HTERT RPE-1 (cell line): ENCODE data around the gene TMEM131L.
"Not testable (repeated sequence)": the region's sequence is repeated elsewhere in the genome, so short reads cannot be mapped to it uniquely, and the experiment has no call there.

Source experiments
- in situ Hi-C: fragments of 300-500 bp; cut with MboI; formaldehyde crosslinking; loops from 4 replicates; pipeline ENCODE4 v1.14.3; 2020; ENCODE audit warnings: low sequenced_read_pairs

The TMEM131L gene

DNA sequence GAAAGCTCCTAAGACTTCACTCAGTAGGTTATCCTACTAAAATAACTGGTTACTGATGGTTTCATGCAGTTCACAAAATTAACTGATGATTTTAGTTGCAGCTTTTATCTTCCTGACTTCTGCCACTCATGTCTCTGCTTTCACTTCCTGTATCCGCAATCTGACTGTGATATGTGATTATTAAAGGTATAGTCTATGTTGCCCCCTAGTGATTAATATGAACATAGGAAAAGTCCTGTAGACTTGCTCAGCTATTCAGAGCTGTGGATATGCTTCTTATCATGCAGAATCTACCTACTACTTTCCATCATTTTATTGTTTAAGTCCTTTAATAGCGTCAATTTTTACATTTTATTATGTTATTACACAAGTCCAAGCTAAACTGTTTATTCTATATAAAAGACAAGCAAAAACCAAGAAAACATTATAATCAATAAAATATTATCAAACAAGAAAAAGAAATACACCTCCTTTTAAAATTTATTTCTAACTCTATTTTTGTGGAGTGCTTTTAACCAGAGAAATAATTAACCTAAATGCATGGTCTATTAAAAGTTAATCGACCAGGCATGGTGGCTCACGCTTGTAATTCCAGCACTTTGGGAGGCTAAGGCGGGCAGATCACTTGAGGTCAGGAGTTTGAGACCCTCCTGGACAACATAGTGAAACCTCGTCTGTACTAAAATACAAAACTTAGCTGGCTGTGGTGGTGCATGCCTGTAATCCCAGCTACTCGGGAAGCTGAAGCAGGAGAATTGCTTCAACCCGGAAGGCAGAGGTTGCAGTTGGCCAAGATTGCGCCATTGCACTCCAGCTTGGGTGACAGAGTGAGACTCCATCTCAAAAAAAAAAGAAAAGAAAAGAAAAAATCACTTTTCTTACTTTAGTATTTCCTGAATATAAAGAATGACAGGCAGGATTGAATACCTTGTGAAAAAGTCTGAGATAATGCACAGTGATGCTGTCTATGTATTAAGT lies 177.5 kb downstream of the TMEM131L start:
- in situ Hi-C loops, result no loop called here

DNA sequence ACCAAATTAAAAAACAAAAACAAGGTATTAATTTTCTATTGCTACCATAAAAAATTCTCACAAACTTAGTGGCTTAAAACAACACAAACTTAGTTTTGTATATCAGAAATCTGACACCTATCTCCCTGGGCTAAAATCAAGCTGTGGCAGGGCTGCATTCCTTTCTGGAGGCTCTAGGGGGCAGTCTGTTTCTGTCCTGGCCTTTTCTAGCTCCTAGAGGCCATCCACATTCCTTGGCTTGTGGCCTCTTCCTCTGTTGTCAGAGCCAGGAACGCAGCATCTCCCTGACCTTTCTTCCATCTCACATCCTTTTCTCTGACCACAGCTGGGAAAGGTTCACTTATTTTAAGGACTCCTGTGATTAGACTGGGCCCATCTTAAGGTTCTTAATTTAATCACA lies 179.0 kb downstream of the TMEM131L start:
- in situ Hi-C loops, result no loop called here

DNA sequence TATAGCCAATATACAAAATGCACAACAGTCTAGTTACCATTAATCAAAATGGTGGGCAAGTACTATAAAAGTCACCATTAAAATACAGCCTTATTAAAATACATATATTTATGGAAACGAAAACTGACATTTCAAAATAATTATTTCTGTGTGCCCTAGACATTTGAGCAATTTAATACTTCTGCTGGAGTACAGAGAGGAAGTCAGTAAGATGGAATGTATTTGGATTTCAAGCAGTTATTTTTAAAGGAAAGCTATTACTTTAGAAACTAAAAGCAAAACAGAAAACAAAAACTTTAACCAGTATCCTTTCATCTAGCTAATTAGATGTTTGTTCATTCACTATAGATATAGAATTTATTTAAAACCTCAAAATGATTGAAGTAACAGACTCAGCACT lies 180.1 kb downstream of the TMEM131L start:
- in situ Hi-C loops, result no loop called here

DNA sequence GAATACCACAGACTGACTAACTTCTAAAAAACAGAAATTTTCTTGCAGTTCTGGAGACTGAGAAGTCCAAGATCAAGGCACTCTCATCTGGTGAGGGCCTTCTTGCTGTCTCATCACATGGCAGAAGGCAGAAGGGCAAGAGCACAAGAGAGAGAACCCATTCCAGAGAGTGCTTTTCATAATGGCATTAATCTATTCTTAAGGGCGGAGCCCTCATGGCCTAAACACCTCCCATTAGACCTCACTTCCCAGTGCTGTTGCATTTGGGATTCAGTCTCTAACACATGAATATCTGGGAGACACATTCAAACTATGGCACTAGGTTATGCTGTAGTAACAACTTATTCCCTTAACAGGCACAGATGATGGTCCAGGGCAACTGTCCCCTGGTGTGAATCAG lies 180.8 kb downstream of the TMEM131L start:
- in situ Hi-C loops, result no loop called here

DNA sequence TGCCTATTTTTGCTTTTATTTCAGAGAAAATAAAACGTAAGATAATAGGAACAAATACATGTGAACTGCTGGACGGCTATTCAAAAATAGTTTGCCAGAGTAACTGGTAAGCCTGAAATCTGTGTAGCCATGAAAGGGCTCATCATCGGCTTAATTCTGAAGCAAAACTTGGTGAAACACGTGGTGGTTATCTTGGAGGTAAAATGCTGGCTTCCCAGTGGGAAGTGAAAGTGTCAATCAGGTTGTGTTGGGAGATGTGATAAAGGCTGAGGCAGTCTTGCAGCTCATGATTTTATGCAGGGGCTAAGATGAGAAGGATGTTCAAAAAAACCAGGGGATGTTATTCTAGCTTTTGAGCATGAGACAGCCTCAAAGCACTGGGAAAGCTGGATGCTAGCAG lies 181.8 kb downstream of the TMEM131L start:
- in situ Hi-C loops, result no loop called here

DNA sequence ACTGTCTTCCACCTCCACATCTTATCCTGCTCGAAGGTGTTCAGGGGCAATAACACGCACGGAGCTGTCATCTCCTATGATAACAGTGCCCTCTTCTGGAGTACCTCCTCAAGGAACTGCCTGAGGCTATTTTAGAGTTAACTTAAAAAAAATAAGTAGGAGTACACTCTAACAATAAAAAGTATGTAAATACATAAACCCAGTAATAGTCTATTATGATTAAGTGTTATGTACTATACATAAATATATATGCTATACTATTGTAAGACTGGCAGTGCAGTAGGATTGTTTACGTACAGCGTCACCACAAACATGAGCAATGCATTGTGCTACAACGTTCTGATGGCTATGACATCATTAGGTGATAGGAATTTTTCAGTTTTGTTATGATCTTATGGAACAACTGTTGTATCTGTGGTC lies 183.4 kb downstream of the TMEM131L start:
- in situ Hi-C loops, result no loop called here

DNA sequence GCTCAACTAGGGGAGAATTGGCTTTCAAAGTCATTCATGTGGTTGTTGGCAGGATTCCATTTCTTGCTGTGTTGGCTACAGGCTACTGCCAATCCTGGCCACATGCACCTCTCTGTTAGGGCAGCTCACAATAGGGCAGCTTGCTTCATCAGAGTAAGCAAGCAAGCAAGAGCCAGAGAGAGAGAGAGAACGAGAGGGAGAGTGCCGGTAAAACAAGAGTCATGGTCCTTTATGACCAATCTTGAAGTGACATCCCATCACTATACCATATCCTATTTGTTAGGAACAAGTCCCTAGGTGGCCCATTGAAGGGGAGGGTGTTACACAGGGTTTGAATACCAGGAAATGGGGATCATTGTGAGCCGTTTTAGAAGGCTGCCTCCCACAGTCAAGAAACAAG lies 185.0 kb downstream of the TMEM131L start:
- in situ Hi-C loops, result no loop called here

DNA sequence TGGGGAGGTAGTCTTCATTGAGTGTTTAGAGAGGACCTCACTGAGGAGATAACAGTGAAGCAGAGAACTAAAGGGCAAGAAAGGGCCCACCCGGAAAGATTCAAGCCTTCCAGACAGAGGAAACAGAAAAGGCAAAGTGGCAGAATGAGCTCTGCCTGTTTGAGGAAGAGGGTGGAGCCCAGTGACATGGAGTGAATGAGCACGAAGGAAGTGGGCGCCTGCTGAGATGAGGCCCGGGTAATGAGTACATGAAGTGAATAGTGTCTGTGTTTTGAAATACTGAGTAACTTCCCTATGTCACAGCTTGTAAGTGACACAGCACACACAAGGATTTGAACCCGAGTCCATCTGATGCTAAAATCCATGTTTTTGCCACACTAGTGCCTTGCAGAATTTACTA lies 185.4 kb downstream of the TMEM131L start:
- in situ Hi-C loops, result no loop called here

DNA sequence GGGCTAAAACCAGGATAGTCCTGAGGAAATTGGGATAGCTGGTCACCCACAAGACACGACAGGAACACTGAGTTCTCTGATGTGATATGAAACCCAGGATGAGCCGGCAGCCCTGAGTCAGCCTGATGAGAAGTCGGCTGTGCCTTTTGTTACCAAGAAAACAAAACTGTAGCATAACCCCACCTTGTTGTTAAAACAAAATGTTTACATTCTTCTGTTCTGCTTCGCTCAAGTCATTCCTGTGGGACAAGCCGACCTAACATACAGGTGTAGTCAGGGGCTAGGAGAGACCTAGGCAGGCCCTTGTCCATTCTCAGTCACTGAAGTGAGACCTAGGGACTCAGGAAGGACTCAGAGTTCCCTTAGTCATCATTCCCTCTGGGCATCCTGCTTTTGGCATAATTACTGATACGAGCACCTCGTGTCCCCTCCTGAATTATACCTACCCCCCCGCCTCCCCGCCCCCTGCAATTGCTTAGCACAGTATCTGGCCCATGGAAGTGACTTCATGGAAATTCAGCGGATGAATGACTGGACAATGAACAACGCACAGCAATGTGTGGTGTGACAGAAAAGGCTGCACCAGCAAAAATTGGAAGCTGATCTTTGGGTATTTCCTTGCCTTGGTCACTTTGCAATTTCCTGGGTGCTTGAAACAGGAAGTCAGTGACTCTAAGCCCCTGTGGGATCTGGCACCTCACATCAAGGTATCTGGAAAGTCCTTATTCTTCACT lies 186.1 kb downstream of the TMEM131L start:
- in situ Hi-C loops, result no loop called here

DNA sequence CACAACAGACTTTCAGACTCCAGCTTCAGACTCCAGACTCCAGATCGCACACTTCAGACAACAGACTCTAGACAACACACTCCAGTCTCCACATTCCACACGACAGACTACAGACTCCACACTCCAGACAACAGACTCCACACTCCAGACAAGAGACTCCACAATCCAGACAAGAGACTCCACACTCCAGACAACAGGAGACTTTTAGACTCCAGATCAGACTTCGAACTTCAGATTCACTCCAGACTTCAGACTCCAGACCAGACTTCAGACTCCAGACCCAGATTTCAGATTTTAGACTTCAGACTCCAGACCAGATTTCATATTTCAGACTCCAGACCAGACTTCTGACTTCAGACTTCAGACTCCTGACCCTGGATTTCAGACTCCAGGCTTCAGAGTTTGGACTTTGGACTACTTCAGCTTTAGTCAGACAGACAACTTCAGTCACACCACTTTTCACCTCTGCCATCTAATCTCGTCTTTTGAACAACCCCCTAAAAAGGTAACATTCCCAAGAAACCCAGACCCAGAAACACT lies 188.9 kb downstream of the TMEM131L start:
- in situ Hi-C loops, result no loop called here

DNA sequence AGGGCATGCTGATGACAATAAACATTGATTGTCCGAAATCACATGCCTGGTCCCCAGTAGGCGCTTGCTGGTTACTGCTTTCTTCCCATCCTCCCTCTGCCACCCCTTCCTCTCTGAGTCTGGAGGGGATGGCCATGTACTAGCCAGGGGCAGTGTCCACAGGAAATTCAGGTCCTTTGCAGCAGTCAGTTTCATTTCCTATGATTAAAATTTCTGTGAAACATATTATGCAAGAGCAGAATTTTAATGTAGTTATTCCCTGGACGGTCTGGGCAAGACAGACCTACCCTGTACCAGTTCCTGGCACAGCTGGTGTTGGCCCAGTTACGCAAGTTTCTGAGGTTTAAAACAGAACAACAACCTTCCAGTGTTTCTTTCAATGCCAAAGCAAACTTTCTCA lies 189.8 kb downstream of the TMEM131L start:
- in situ Hi-C loops, result no loop called here

DNA sequence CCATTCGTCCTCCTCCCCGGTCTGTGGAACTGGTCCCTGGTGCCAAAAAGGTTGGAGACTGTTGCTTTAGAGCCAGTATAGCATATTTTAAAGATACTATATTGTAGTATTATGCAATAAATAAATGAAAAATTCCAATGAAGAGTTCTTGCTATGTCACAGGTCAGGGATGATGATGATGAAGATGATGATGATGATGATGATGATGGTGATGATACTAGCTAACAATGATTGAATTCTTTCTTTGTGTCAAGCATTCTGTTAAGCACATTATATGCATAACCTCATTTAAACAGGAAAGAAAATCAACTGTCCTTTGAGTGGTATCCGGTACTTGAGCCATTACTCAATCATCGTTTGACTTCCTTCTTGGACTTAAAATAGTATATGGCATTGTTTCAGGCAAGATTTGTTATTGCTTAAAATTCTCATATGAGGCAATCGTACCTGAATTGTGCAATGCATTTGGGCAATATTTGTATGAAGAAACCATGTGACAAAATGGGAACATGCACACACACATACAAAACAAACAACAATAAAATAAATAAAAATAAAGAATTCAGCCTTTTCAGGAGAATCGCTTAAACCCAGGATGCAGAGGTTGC lies 195.2 kb downstream of the TMEM131L start:
- in situ Hi-C loops, result no loop called here

DNA sequence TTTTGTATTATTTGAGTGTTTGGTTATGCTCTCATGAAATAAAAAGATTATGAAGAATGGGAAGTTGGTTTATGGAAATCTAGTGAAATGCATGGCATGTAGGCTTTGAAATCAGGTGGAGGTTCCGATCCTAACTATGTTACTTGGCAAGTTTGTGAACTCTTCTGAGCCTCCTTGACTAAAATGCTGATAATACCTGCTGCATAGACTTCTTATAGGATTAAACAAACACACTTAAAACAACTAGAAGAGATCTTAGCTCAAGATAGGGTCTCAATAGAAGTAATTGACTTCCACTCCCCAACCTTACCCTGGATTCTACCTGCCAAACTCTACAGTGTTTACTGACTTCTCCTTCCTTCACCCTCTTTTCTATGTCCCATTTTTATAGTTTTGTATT lies 195.7 kb downstream of the TMEM131L start:
- in situ Hi-C loops, result no loop called here

DNA sequence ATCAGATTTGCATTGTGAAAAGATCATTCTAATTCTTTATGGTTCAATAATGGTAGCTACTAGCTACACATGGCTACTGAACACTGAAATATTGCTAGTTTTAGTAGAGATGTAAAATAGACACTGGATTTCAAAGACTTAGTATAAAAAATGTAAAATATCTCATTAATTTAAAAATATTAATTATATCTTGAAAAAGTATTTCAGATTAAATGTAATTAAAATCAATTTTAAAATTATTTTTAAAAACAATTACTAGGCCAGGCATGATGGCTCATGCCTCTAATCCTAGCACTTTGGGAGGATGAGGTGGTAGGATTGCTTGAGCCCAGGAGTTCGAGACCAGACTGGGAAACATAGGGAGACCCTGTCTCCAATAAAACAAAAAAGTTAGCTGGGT lies 197.5 kb downstream of the TMEM131L start:
- in situ Hi-C loops, result no loop called here

DNA sequence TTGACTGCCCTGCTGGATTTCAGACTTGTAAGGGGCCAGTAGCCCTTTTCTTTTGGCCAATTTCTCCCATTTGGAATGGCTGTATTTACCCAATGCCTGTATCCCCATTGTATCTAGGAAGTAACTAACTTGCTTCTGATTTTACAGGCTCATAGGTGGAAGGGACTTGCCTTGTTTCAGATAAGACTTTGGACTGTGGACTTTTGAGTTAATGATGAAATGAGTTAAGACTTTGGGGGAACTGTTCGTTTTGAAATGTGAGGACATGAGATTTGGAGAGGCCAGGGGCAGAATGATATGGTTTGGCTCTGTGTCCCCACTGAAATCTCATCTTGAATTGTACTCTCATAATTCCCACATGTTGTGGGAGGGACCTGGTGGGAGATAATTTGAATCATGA lies 200.3 kb downstream of the TMEM131L start:
- in situ Hi-C loops, result not testable (repeated sequence)

DNA sequence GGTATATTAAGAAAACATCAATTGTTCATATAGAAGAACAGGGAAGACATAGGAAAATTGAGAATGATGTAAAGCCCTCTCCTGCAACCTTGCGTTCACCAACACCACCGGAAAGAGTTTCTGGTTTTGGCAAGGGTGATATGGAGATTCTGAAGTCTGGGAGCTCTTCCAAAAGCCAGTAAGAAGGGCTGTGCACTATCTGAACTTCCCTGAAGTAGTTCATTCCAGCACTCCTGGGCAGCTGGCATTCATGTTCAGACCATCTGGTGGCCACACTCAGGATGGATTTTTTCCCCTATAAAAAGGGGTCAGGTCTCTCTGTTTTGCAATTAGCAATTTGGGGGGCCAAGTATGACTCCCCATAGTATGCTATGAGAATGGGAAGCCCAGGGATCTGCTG lies 202.5 kb downstream of the TMEM131L start:
- in situ Hi-C loops, result no loop called here

DNA sequence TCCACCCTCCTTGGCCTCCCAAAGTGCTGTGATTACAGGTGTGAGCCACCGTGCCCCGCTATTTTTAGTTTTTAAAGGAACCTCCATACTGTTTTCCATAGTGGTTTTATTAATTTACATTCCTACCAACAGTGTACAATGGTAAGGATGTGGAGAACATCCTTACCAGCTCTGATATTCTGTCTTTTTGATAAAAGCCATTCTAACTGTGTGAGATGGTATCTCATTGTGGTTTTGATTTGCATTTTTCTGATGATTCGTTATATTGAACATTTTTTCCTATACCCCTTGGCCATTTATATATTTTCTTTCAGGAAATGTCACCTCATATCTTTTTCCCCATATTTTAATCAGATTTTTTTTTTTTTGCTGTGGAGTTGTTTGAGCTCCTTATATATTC lies 203.7 kb downstream of the TMEM131L start:
- in situ Hi-C loops, result no loop called here

DNA sequence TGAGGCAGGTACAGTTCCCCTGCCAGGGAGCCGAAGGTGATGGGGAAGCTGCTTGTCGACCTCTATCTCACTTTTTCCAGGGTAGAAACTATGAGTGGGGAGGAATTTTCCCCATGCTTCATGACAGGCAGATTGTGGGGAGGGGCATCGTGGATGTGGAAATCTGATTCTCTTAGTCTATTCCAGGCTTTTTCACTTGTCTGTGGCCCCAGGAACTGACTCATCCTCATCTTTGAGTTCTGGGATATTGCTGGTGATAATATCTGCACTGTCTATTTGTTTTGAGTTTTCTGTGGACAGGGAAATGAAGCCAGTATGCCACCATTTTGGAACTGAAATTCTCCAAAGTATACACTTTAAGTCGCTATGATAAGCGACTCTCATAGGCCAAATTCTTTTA lies 210.3 kb downstream of the TMEM131L start:
- in situ Hi-C loops, result no loop called here

DNA sequence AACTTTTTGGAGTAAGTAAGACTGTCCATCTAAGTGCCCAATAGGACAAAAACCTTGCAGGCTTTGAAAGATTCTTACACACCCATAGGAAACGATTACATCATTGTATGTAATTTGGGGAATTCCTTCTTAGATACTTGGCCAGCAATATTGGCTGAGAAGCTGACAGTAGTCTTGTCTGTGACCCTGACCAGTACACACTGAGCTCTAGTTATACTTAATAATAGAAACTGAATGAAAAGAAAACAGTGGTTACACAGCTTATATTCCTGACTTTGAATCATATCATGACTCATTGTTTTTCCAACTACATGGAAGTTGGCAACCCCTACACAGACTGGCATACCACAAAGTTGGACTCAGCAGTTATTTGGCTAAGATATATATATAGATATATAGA lies 210.8 kb downstream of the TMEM131L start:
- in situ Hi-C loops, result no loop called here

DNA sequence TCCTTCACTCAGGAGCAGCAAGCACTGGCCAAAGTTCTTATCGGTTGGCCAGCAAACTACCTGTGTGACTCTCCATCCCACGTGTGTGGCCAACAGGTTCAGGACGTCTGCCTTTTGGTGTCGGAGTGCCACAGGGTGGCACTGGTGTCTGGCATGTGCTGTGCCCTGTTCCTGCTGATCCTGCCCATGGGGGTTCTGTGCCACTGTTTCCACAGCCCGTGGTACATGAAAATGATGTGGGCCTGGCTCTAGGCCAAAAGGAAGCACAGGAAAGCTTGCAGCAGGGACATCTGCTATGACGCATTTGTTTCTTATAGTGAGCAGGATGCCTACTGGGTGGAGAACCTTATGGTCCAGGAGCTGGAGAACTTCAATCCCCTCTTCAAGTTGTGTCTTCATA lies 213.3 kb downstream of the TMEM131L start:
- in situ Hi-C loops, result no loop called here

DNA sequence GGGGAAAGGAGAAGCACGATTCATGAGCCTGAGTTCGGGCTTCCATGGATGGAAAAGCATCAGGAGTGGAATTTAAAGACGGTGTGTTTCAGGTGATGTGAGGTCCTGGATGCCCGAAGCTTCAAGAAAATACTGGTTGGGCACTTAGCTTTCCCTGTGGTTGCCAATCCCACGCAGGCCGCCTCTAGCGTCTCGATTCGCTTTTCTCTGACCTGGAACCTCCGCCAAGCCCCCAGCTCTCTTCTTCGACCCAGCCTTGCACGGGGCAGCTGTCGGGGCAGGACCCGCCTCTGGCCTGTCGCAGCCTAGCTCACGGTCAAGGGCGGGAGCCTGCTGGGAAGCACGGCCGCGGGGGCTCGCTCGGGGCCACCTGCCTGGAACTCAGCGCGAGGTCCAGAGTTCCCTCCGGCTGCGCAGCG lies 217.6 kb downstream of the TMEM131L start:
- in situ Hi-C loops, result no loop called here
